MG63 (cell line): Measurements from ENCODE around the gene NAA60. TPM values are rescaled to one million over a fixed set of nuclear protein-coding genes. Genes with fewer than 3 reads are reported as not detected.

Source experiments
- DNase-seq: peaks from one replicate; pipeline ENCODE4 v3.0.0-alpha.2; 2020
- H3K27me3 ChIP-seq: fragments of 250-450 bp; sonication (Bioruptor Pico); 2 replicates; pipeline ENCODE4 v1.5.1; 2020; ENCODE audit warnings: mild to moderate bottlenecking, moderate library complexity
- H3K36me3 ChIP-seq: fragments of 250-450 bp; sonication (Bioruptor Pico); 2 replicates; pipeline ENCODE4 v1.5.1; 2020; ENCODE audit warnings: mild to moderate bottlenecking, moderate library complexity
- H3K4me3 ChIP-seq: fragments of 250-450 bp; sonication (Bioruptor Pico); 2 replicates; pipeline ENCODE4 v1.5.1; 2020; ENCODE audit warnings: mild to moderate bottlenecking, moderate library complexity
- H3K9me3 ChIP-seq: fragments of 250-450 bp; sonication (Bioruptor Pico); 2 replicates; pipeline ENCODE4 v1.5.1; 2020; ENCODE audit warnings: mild to moderate bottlenecking, moderate library complexity
- total RNA-seq: library from RNA; depleted of rRNA; stranded (reverse); fragments of >200 nt; shearing (Covaris generic); gene quantifications from 2 replicates; pipeline ENCODE4 v1.2.3, GENCODE V29; 2014; ENCODE audit warnings: low replicate concordance; rRNA removed

NAA60 gene
- total RNA-seq, result 14.3 and 16.3 TPM in 2 replicates

GRCh38 chr16:3443108-3444031 is at the start of gene NAA60, which contains the start of gene ZNF597:
Gene NAA60 (plus strand): TSS chr16:3443680. CDS start chr16:3476228, 32,548 bp downstream.
Gene ZNF597 (minus strand): TSS chr16:3443504. CDS start chr16:3443153, 351 bp downstream.
- Histone ChIP-seq H3K9me3 (peaks cover 19% of the 10 kb centered on the region), H3K4me3 (peak within 1 kb of the TSS; percentile 55), H3K36me3 (no peaks in the 10 kb centered on the region; the same call in 1 of the 2 replicates), H3K27me3 (0 out of 2 replicates have a peak, but pooled peaks cover 2% of the 10 kb centered on the region)
- DNase-seq, result peak; percentile 80

GRCh38 chr16:3400446-3400778 is 43.1 kb upstream of the NAA60 start:
- Histone ChIP-seq H3K27me3 (no peaks in the 10 kb centered on the region), H3K4me3 (peak overlapping the region; percentile 88), H3K9me3 (peaks cover 49% of the 10 kb centered on the region), H3K36me3 (peaks cover 70% of the 10 kb centered on the region)
- no peak for DNase-seq

- H3K36me3 ChIP-seq, result peaks cover 70% of the 10 kb centered on the region
- DNase-seq, result peak; percentile 100
- H3K4me3 ChIP-seq, result peak within 1 kb of the TSS; percentile 88
- H3K9me3 ChIP-seq, result peaks cover 51% of the 10 kb centered on the region
- no peaks in the 10 kb centered on the region for H3K27me3 ChIP-seq
Observed at GRCh38 chr16:3400779-3401688, 42.4 kb upstream of the NAA60 start, which contains the start of the genes ZNF174 and ZSCAN32. Gene ZNF174 (plus strand): TSS chr16:3401215. CDS start chr16:3402005, 790 bp downstream. Gene ZSCAN32 (minus strand): TSS chr16:3401004. CDS start chr16:3397557, 3,447 bp downstream.

- peak; percentile 3 for DNase-seq
- H3K36me3 ChIP-seq, result peaks cover 70% of the 10 kb centered on the region
Observed at GRCh38 chr16:3401719-3402397, 41.6 kb upstream of the NAA60 start.

GRCh38 chr16:3408561-3409197 is 34.8 kb upstream of the NAA60 start:
- Histone ChIP-seq H3K4me3 (no peak overlapping the region), H3K27me3 (no peaks in the 10 kb centered on the region), H3K9me3 (peaks cover 85% of the 10 kb centered on the region), H3K36me3 (peaks cover 76% of the 10 kb centered on the region)
- no peak for DNase-seq

More at GRCh38 chr16:3401719-3402397, 41.6 kb upstream of the NAA60 start:
- Histone ChIP-seq H3K27me3 (no peaks in the 10 kb centered on the region), H3K9me3 (peaks cover 57% of the 10 kb centered on the region), H3K4me3 (peak overlapping the region; percentile 88)

GRCh38 chr16:3413730-3414379 is 29.6 kb upstream of the NAA60 start:
- peaks cover 53% of the 10 kb centered on the region for H3K9me3 ChIP-seq
- H3K4me3 ChIP-seq, result no peak overlapping the region

GRCh38 chr16:3431779-3432219 is 11.7 kb upstream of the NAA60 start:
- H3K36me3 ChIP-seq, result no peaks in the 10 kb centered on the region
- H3K4me3 ChIP-seq, result no peak overlapping the region
- peak; percentile 26 for DNase-seq
- H3K27me3 ChIP-seq, result peaks cover 20% of the 10 kb centered on the region
- H3K9me3 ChIP-seq, result peaks cover 18% of the 10 kb centered on the region

More at GRCh38 chr16:3413730-3414379, 29.6 kb upstream of the NAA60 start:
- Histone ChIP-seq H3K27me3 (no peaks in the 10 kb centered on the region), H3K36me3 (peaks cover 24% of the 10 kb centered on the region)
- no peak for DNase-seq

- no peak for DNase-seq
- H3K36me3 ChIP-seq, result no peaks in the 10 kb centered on the region
Observed at GRCh38 chr16:3434373-3434772, 9.1 kb upstream of the NAA60 start.

GRCh38 chr16:3439637-3440036 is 3.8 kb upstream of the NAA60 start:
- no peak overlapping the region for H3K4me3 ChIP-seq
- H3K27me3 ChIP-seq, result peaks cover 16% of the 10 kb centered on the region
- H3K9me3 ChIP-seq, result peaks cover 23% of the 10 kb centered on the region
- H3K36me3 ChIP-seq, result no peaks in the 10 kb centered on the region; the same call in 1 of the 2 replicates
- no peak for DNase-seq

More at GRCh38 chr16:3434373-3434772, 9.1 kb upstream of the NAA60 start:
- Histone ChIP-seq H3K9me3 (peaks cover 27% of the 10 kb centered on the region), H3K4me3 (no peak overlapping the region), H3K27me3 (peaks cover 26% of the 10 kb centered on the region)

GRCh38 chr16:3444032-3444388 is 530 bp downstream of the NAA60 start:
- Histone ChIP-seq H3K27me3 (no peaks in the 10 kb centered on the region), H3K36me3 (no peaks in the 10 kb centered on the region; the same call in 1 of the 2 replicates), H3K9me3 (peaks cover 14% of the 10 kb centered on the region), H3K4me3 (peak overlapping the region; percentile 55)
- DNase-seq, result peak; percentile 28

GRCh38 chr16:3454093-3454492 is 10.6 kb downstream of the NAA60 start:
- Histone ChIP-seq H3K27me3 (no peaks in the 10 kb centered on the region), H3K9me3 (no peaks in the 10 kb centered on the region), H3K4me3 (no peak overlapping the region), H3K36me3 (no peaks in the 10 kb centered on the region)
- peak; percentile 33 for DNase-seq

- H3K9me3 ChIP-seq, result no peaks in the 10 kb centered on the region
- H3K36me3 ChIP-seq, result no peaks in the 10 kb centered on the region
- no peak overlapping the region for H3K4me3 ChIP-seq
- no peaks in the 10 kb centered on the region for H3K27me3 ChIP-seq
- no peak for DNase-seq
Observed at GRCh38 chr16:3454631-3455147, 11.2 kb downstream of the NAA60 start.

GRCh38 chr16:3457434-3458252 is 14.2 kb downstream of the NAA60 start:
- H3K27me3 ChIP-seq, result no peaks in the 10 kb centered on the region

GRCh38 chr16:3458278-3458851 is 14.9 kb downstream of the NAA60 start:
- Histone ChIP-seq H3K27me3 (no peaks in the 10 kb centered on the region), H3K4me3 (peak overlapping the region; percentile 92), H3K9me3 (no peaks in the 10 kb centered on the region), H3K36me3 (peaks cover 14% of the 10 kb centered on the region)
- DNase-seq, result peak; percentile 40

More at GRCh38 chr16:3457434-3458252, 14.2 kb downstream of the NAA60 start:
- H3K4me3 ChIP-seq, result peak overlapping the region; percentile 92
- H3K9me3 ChIP-seq, result no peaks in the 10 kb centered on the region
- H3K36me3 ChIP-seq, result peaks cover 13% of the 10 kb centered on the region
- peak; percentile 92 for DNase-seq
